HepG2 (cell line): Measurements from ENCODE around the gene NEDD4L. TPM values are rescaled to one million over a fixed set of nuclear protein-coding genes. Genes with fewer than 3 reads are reported as not detected.

Experiments
- BCL6 ChIP-seq: IDR thresholded peaks from 2 replicates; pipeline ENCODE4 v1.6.1; 2016; ENCODE audit warnings: missing genetic modification reagents, missing compliant biosample characterization
- CREM ChIP-seq, 2 experiments: sonication (generic) in 1 of 2; formaldehyde crosslinking in 1 of 2; IDR thresholded peaks; 2 replicates each; pipeline versions ENCODE4 v1.4.0 to v1.6.1; 2016 to 2020; ENCODE audit warnings: antibody characterized with exemption in 1 of 2, mild to moderate bottlenecking in 1 of 2, missing genetic modification reagents in 1 of 2
- EP300 ChIP-seq, 3 experiments: sonication (generic) in 1 of 3; formaldehyde crosslinking in 1 of 3; IDR thresholded peaks; 2 replicates each; pipeline versions ENCODE4 v1.5.1 to v1.6.1; 2011 to 2020; ENCODE audit warnings: low read depth in 2 of 3, low read length in 2 of 3, borderline replicate concordance in 1 of 3, improper control_type of control experiment in 1 of 3, mild to moderate bottlenecking in 1 of 3, missing genetic modification reagents in 1 of 3, moderate library complexity in 1 of 3
- FOXP4 ChIP-seq: sonication (generic); formaldehyde crosslinking; IDR thresholded peaks from 2 replicates; pipeline ENCODE4 v1.4.0; 2020; ENCODE audit warnings: missing genetic modification reagents
- HNF4G ChIP-seq, 2 experiments: sonication (generic) in 1 of 2; formaldehyde crosslinking in 1 of 2; IDR thresholded peaks; 2 replicates each; pipeline versions ENCODE4 v1.4.0 to v1.6.1; 2011 to 2020; ENCODE audit warnings: borderline replicate concordance in 2 of 2, low read depth in 2 of 2, mild to moderate bottlenecking in 2 of 2, low read length in 1 of 2, missing genetic modification reagents in 1 of 2, moderate library complexity in 1 of 2
- RXRA ChIP-seq: sonication (generic); formaldehyde crosslinking; IDR thresholded peaks from 2 replicates; pipeline ENCODE4 v1.5.1; 2020; ENCODE audit warnings: missing genetic modification reagents
- RXRB ChIP-seq: IDR thresholded peaks from 2 replicates; pipeline ENCODE4 v1.6.1; 2016; ENCODE audit warnings: borderline replicate concordance, missing genetic modification reagents, missing compliant biosample characterization
- SOX13 ChIP-seq, 3 experiments: fragments of 450-650 bp in 1 of 3; sonication (generic) in 1 of 3; formaldehyde crosslinking in 1 of 3; IDR thresholded peaks in 2 of 3; conservative IDR thresholded peaks in 1 of 3; 2 replicates each; pipeline versions ENCODE4 v1.5.0 to v1.6.1; 2016 to 2020; ENCODE audit warnings: antibody characterized with exemption in 1 of 3, mild to moderate bottlenecking in 1 of 3, missing compliant biosample characterization in 1 of 3, missing genetic modification reagents in 1 of 3, moderate library complexity in 1 of 3
- ZMAT3 ChIP-seq: sonication (generic); formaldehyde crosslinking; conservative IDR thresholded peaks from 2 replicates; pipeline ENCODE4 v1.7.0; 2021; ENCODE audit warnings: missing genetic modification reagents
- ZNF234 ChIP-seq: sonication (generic); formaldehyde crosslinking; conservative IDR thresholded peaks from 2 replicates; pipeline ENCODE4 v1.5.1; 2020; ENCODE audit warnings: mild to moderate bottlenecking, missing genetic modification reagents
- ZNF275 ChIP-seq: sonication (generic); formaldehyde crosslinking; IDR thresholded peaks from 2 replicates; pipeline ENCODE4 v1.8.0; 2022; ENCODE audit warnings: missing genetic modification reagents, mild to moderate bottlenecking, inconsistent platforms, borderline replicate concordance
- ZNF800 ChIP-seq: sonication (generic); formaldehyde crosslinking; IDR thresholded peaks from 2 replicates; pipeline ENCODE4 v1.4.0; 2020; ENCODE audit warnings: missing genetic modification reagents
- polyA plus RNA-seq, 8 experiments: library from polyadenylated mRNA; depleted of rRNA in 3 of 8; stranded (reverse) in 7 of 8; unstranded in 1 of 8; fragments of >200 nt; fragmentation: Illumina TruSeq in 4 of 8; extraction: Trizol in 4 of 8; gene quantifications; 2 replicates each; pipeline versions ENCODE4 v1.2.1 to v1.2.3, GENCODE V29; 2011 to 2016; ENCODE audit warnings: low read depth in 4 of 8, missing spikeins in 1 of 8, mixed read lengths in 1 of 8; ENCODE audit not compliant: insufficient read depth in 1 of 8
- total RNA-seq, 5 experiments: library from RNA; depleted of rRNA; stranded (reverse); fragments of >200 nt; fragmentation: Illumina TruSeq; extraction: Trizol; gene quantifications; 2 replicates each; pipeline ENCODE4 v1.2.3, GENCODE V29; 2016; ENCODE audit warnings: low read depth in 1 of 5

The NEDD4L gene
- total and polyA plus RNA-seq, 2 of the 13 experiments (the other 11 are each of a cell fraction or from before 2014, with no cell fraction given): 168 to 390 TPM

GRCh38 chr18:58232668-58233067, 188.6 kb downstream of the NEDD4L start (continued):
- peak; percentile 24; the same call in 1 of the 2 replicates for TF ChIP-seq FOXP4 (CRISPR knock-in tag)
- TF ChIP-seq SOX13 (IDR thresholded peaks at IDR 0.05): no peak
- peak in 1 of 2 experiments; percentile 17; a peak in 1 of 4 replicates for TF ChIP-seq SOX13 (CRISPR knock-in tag; conservative IDR thresholded peaks at IDR 0.05 in 1 of 2, IDR thresholded peaks at IDR 0.05 in 1 of 2)
- TF ChIP-seq HNF4G (IDR thresholded peaks at IDR 0.05; ENCODE audit: borderline replicate concordance, low read depth, low read length): 0 out of 2 replicates have a peak, but pooled peaks have one; percentile 19
- no peak for TF ChIP-seq HNF4G (CRISPR knock-in tag; IDR thresholded peaks at IDR 0.05; ENCODE audit: borderline replicate concordance, low read depth)
- no peak for TF ChIP-seq ZNF234 (CRISPR knock-in tag)
- TF ChIP-seq EP300 (IDR thresholded peaks at IDR 0.05; ENCODE audit: low read depth in 2 of 2, low read length in 2 of 2): 0 out of 4 replicates have a peak, but pooled peaks of 1 of the 2 experiments have one; percentile 12
- TF ChIP-seq EP300 (CRISPR knock-in tag; IDR thresholded peaks at IDR 0.05; ENCODE audit: borderline replicate concordance): no peak
- TF ChIP-seq BCL6 (CRISPR knock-in tag): peak; percentile 36; the same call in 1 of the 2 replicates
- TF ChIP-seq CREM (IDR thresholded peaks at IDR 0.05): 0 out of 2 replicates have a peak, but pooled peaks have one; percentile 17
- no peak for TF ChIP-seq CREM (CRISPR knock-in tag; IDR thresholded peaks at IDR 0.05)
- TF ChIP-seq RXRB (CRISPR knock-in tag): no peak
- no peak for TF ChIP-seq RXRA (CRISPR knock-in tag)
- no peak for TF ChIP-seq ZNF800 (CRISPR knock-in tag)
- TF ChIP-seq ZNF275 (CRISPR knock-in tag): no peak
- no peak for TF ChIP-seq ZMAT3 (CRISPR knock-in tag)
- TF ChIP-seq, all 625 proteins: peak for 9
